Measurements from ENCODE around the gene PCDHAC1.

Gene PCDHAC1

DNA sequence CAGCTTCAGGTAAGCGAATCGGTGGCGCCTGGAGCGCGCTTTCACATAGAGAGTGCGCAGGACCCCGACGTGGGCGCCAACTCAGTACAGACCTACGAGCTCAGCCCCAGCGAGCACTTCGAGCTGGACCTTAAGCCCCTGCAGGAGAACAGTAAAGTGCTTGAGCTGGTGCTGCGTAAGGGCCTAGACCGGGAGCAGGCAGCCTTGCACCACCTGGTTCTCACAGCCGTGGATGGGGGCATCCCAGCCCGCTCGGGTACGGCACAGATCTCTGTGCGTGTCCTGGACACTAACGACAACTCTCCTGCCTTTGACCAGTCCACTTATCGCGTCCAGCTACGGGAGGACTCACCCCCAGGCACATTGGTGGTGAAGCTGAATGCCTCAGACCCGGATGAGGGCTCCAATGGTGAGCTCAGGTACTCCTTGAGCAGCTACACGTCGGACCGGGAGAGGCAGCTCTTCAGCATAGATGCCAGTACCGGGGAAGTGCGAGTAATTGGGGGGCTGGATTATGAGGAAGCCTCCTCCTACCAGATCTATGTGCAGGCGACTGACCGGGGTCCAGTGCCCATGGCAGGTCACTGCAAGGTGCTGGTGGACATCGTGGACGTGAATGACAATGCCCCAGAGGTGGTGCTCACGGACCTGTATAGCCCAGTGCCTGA lies 41.3 kb downstream of the PCDHAC1 start:
- DNase-seq = no peak

GRCh38 chr5:140969880-140970279 lies 43.8 kb downstream of the PCDHAC1 start:
- no peak for DNase-seq

- DNase-seq = no peak
Observed at GRCh38 chr5:140973550-140973949, 47.5 kb downstream of the PCDHAC1 start.

- DNase-seq = no peak
Observed at GRCh38 chr5:140977003-140977402, 50.9 kb downstream of the PCDHAC1 start.

DNA sequence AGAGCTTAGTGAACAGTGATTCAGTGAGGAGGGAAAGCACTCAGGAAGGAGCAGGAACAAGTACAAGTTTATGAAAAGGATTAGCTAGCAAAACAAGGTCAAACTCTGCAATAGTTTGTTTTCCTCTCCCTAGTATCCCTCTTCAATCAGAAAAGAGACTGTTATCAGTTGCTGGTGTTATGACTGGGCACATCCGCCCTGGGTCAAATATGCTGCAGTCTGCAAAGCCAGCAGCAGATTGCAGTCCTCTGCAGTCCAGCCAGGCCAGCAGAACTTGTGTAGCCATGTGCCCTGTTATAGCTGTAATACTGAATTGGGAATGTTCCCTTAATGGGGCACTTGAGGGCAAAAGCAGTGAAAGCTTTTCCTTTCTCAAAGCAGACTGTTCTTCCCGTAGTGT lies 52.2 kb downstream of the PCDHAC1 start:
- no peak for DNase-seq

GRCh38 chr5:140978983-140979382 lies 52.9 kb downstream of the PCDHAC1 start:
- no peak for DNase-seq

All from activated naive CD4-positive, alpha-beta T cell treated with Interleukin-2 at 50 U/mL for 16 hours (primary cell).